K562 (cell line): Measurements from ENCODE around the gene RACK1. TPM values are rescaled to one million over a fixed set of nuclear protein-coding genes. Genes with fewer than 3 reads are reported as not detected.

ENCODE experiments used
- BHLHE40 ChIP-seq: IDR thresholded peaks from 2 replicates; pipeline ENCODE4 v1.6.1; 2011; ENCODE audit warnings: low read length, improper control_type of control experiment
- C11orf30 ChIP-seq: fragments of 450-650 bp; IDR thresholded peaks from 2 replicates; pipeline ENCODE4 v1.6.1; 2016; ENCODE audit warnings: low read depth, mild to moderate bottlenecking
- CREB3 ChIP-seq: fragments of 450-650 bp; conservative IDR thresholded peaks from 2 replicates; pipeline ENCODE4 v1.6.1; 2016; ENCODE audit warnings: missing genetic modification characterization, low read depth, mild to moderate bottlenecking, missing compliant biosample characterization, moderate library complexity
- FOXA1 ChIP-seq: fragments of 450-650 bp; IDR thresholded peaks from 2 replicates; pipeline ENCODE4 v1.6.1; 2016; ENCODE audit warnings: mild to moderate bottlenecking, borderline replicate concordance
- FOXA3 ChIP-seq, 2 experiments: fragments of 450-650 bp in 1 of 2; sonication (generic) in 1 of 2; formaldehyde crosslinking; IDR thresholded peaks in 1 of 2; conservative IDR thresholded peaks in 1 of 2; 2 replicates each; pipeline versions ENCODE4 v1.4.0 to v1.8.0; 2020 to 2022; ENCODE audit warnings: mild to moderate bottlenecking in 2 of 2, missing genetic modification reagents in 1 of 2
- FOXM1 ChIP-seq, 2 experiments: fragments of 450-650 bp in 1 of 2; sonication (generic) in 1 of 2; formaldehyde crosslinking in 1 of 2; IDR thresholded peaks; 2 replicates each; pipeline versions ENCODE4 v1.6.1 to v1.9.0; 2017 to 2022; ENCODE audit warnings: low read depth in 2 of 2, mild to moderate bottlenecking in 2 of 2, missing genetic modification reagents in 1 of 2, moderate library complexity in 1 of 2
- HLTF ChIP-seq: fragments of 450-650 bp; IDR thresholded peaks from 2 replicates; pipeline ENCODE4 v1.6.1; 2016
- HNRNPH1 ChIP-seq: fragments of 200-400 bp; formaldehyde crosslinking; optimal IDR thresholded peaks from 2 replicates; pipeline ENCODE3; 2017; ENCODE audit warnings: low read depth, mild to moderate bottlenecking, low read length, moderate library complexity
- HNRNPLL ChIP-seq: fragments of 200-400 bp; formaldehyde crosslinking; IDR thresholded peaks from 2 replicates; pipeline ENCODE4 v1.6.1; 2017; ENCODE audit warnings: low read length, low read depth, mild to moderate bottlenecking; ENCODE audit not compliant: poor library complexity, severe bottlenecking
- MAFF ChIP-seq: IDR thresholded peaks from 2 replicates; pipeline ENCODE4 v1.6.1; 2012; ENCODE audit warnings: low read length, improper control_type of control experiment
- MAZ ChIP-seq, 2 experiments: fragments of 450-650 bp in 1 of 2; sonication (generic) in 1 of 2; formaldehyde crosslinking; IDR thresholded peaks in 1 of 2; conservative IDR thresholded peaks in 1 of 2; 2 replicates each; pipeline versions ENCODE4 v1.4.0 to v1.5.0; 2020; ENCODE audit warnings: mild to moderate bottlenecking in 1 of 2, missing genetic modification reagents in 1 of 2
- PHF21A ChIP-seq: fragments of 450-650 bp; IDR thresholded peaks from 2 replicates; pipeline ENCODE4 v1.6.1; 2017; ENCODE audit warnings: low read depth, borderline replicate concordance
- POLR3A ChIP-seq: IDR thresholded peaks from 2 replicates; pipeline ENCODE4 v1.6.1; 2011; ENCODE audit warnings: borderline replicate concordance, mild to moderate bottlenecking, moderate library complexity; ENCODE audit not compliant: insufficient read length, insufficient read depth; ENCODE audit errors: extremely low read depth
- PRPF4 ChIP-seq: fragments of 200-400 bp; formaldehyde crosslinking; IDR thresholded peaks from one replicate; pipeline ENCODE4 v1.6.1; 2017; ENCODE audit warnings: low read length, low read depth, mild to moderate bottlenecking; ENCODE audit not compliant: insufficient read depth, poor library complexity, severe bottlenecking
- SMAD3 ChIP-seq: fragments of 450-650 bp; formaldehyde crosslinking; conservative IDR thresholded peaks from 2 replicates; pipeline ENCODE4 v1.4.0; 2020; ENCODE audit warnings: mild to moderate bottlenecking
- SPI1 ChIP-seq: IDR thresholded peaks from 2 replicates; pipeline ENCODE4 v1.6.1; 2011; ENCODE audit warnings: low read depth, low read length, control low read depth, borderline replicate concordance
- TFAM ChIP-seq: fragments of 250-450 bp; sonication (Bioruptor Pico); conservative IDR thresholded peaks from 2 replicates; pipeline ENCODE4 v1.5.0; 2021; ENCODE audit warnings: mild to moderate bottlenecking, moderate library complexity
- TGIF2 ChIP-seq: sonication (generic); formaldehyde crosslinking; IDR thresholded peaks from 2 replicates; pipeline ENCODE4 v1.8.1; 2022; ENCODE audit warnings: mild to moderate bottlenecking, missing genetic modification reagents, moderate library complexity
- YY1 ChIP-seq, 3 experiments: IDR thresholded peaks; 2 replicates each; pipeline ENCODE4 v1.6.1; 2011; ENCODE audit warnings: low read length in 2 of 3, mild to moderate bottlenecking in 2 of 3, moderate library complexity in 2 of 3, borderline replicate concordance in 1 of 3, control low read depth in 1 of 3, low read depth in 1 of 3; ENCODE audit not compliant: insufficient read depth in 3 of 3, insufficient replicate concordance in 2 of 3, control insufficient read depth in 1 of 3, insufficient read length in 1 of 3; ENCODE audit errors: extremely low read depth in 1 of 3
- ZFP1 ChIP-seq: fragments of 450-650 bp; formaldehyde crosslinking; IDR thresholded peaks from 2 replicates; pipeline ENCODE4 v1.4.0; 2020; ENCODE audit warnings: mild to moderate bottlenecking, mixed read lengths
- ZFX ChIP-seq: sonication (generic); formaldehyde crosslinking; IDR thresholded peaks from 2 replicates; pipeline ENCODE4 v1.8.0; 2022; ENCODE audit warnings: mild to moderate bottlenecking, missing genetic modification reagents, moderate library complexity
- ZNF282 ChIP-seq: sonication (generic); formaldehyde crosslinking; IDR thresholded peaks from 2 replicates; pipeline ENCODE4 v1.8.1; 2023; ENCODE audit warnings: missing genetic modification reagents
- ZNF511 ChIP-seq: sonication (generic); formaldehyde crosslinking; IDR thresholded peaks from 2 replicates; pipeline ENCODE4 v1.8.0; 2022; ENCODE audit warnings: mild to moderate bottlenecking, missing genetic modification reagents
- ZNF766 ChIP-seq: fragments of 200-800 bp; sonication (Bioruptor generic); conservative IDR thresholded peaks from 2 replicates; pipeline ENCODE4 v1.6.1; 2016; ENCODE audit warnings: missing genetic modification characterization, missing compliant biosample characterization
- polyA plus RNA-seq, 8 experiments: library from polyadenylated mRNA; depleted of rRNA in 4 of 8; stranded (reverse) in 5 of 8; unstranded in 3 of 8; fragments of >200 nt; fragmentation: Nextera tagmentation in 2 of 8; fragmentation: Illumina TruSeq in 1 of 8; extraction: Ambion mirVana in 2 of 8; extraction: Trizol in 1 of 8; gene quantifications; 2 replicates each; pipeline versions ENCODE4 v1.2.1 to v1.2.3, GENCODE V29; 2011 to 2014; ENCODE audit warnings: inconsistent platforms in 1 of 8, missing spikeins in 1 of 8
- total RNA-seq, 7 experiments: library from RNA; depleted of rRNA in 6 of 7; stranded (reverse); fragments of >200 nt in 6 of 7; fragmentation: Illumina TruSeq in 2 of 7; extraction: Trizol in 2 of 7; gene quantifications; 2 replicates each; pipeline versions ENCODE4 v1.2.1 to v1.2.3, GENCODE V29; 2011 to 2021; ENCODE audit warnings: low replicate concordance in 1 of 7
- TF ChIP-seq, protein P1 (sequence below): fragments of 450-650 bp; formaldehyde crosslinking; IDR thresholded peaks from 2 replicates; pipeline ENCODE4 v1.4.0; 2022; ENCODE audit warnings: mild to moderate bottlenecking, moderate library complexity

RACK1 gene
- total and polyA plus RNA-seq, 9 of the 15 experiments (the other 6 are each of a cell fraction or from before 2014, with no cell fraction given): 2,303 to 5,311 (median 3,833) TPM

DNA sequence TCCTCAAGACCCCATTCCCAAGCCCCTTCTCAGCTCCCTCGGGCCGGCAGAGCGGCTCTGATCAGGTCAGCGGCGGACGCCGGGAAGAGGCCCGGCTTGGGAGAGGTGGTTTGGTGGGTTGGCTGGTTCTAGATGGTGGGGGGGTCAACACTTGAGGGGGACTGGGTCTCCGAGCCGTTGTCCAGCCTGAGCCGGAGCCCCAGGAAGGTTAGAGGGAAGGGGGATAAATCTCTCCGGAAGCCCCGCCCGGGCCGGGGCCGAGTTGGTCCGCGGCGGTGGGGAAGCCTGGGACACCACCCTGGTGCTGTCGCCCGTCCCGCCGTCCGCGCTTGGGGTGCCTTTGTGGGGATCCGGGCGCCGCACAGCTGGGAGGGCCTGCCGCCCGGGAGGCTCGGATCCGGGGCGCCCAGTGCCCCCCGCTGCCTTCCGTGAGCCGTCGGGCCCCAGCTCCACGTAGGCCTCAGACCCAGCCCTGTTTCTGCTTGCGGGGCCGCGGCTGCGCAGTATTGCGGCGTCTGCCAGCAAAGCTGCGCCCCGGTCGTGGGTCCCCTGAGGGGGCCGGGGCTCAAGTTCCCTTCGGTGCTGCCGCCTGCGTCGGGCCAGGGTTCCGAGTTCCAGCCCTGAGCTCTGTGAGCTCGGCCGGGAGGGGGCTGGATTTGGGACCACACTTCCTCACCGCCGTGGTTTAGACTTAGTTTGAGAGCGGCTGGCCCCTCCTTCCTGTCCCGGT lies 17.8 kb upstream of the RACK1 start (continued):
- no peak for TF ChIP-seq POLR3A
- TF ChIP-seq BHLHE40: no peak
- no peak for TF ChIP-seq CREB3 (tag)
- TF ChIP-seq FOXA3 (CRISPR knock-in tag; conservative IDR thresholded peaks at IDR 0.05 in 1 of 2, IDR thresholded peaks at IDR 0.05 in 1 of 2): peak in 1 of 2 experiments; percentile 13; a peak in 1 of 4 replicates
- no peak for TF ChIP-seq ZNF766
- TF ChIP-seq, protein P1, sequence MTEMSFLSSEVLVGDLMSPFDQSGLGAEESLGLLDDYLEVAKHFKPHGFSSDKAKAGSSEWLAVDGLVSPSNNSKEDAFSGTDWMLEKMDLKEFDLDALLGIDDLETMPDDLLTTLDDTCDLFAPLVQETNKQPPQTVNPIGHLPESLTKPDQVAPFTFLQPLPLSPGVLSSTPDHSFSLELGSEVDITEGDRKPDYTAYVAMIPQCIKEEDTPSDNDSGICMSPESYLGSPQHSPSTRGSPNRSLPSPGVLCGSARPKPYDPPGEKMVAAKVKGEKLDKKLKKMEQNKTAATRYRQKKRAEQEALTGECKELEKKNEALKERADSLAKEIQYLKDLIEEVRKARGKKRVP (CRISPR knock-in tag): 0 out of 2 replicates have a peak, but pooled peaks have one; percentile 3
- TF ChIP-seq HNRNPLL: peak; percentile 68
- TF ChIP-seq TGIF2 (CRISPR knock-in tag): 0 out of 2 replicates have a peak, but pooled peaks have one; percentile 66
- no peak for TF ChIP-seq ZFP1
- no peak for TF ChIP-seq HLTF
- peak; percentile 75; the same call in 1 of the 2 replicates for TF ChIP-seq SPI1
- TF ChIP-seq TFAM: no peak
- no peak for TF ChIP-seq C11orf30
- no peak for TF ChIP-seq PHF21A
- TF ChIP-seq ZNF282: no peak
- TF ChIP-seq HNRNPH1: no peak
- peak; percentile 33 for TF ChIP-seq PRPF4
- TF ChIP-seq MAZ (CRISPR knock-in tag; conservative IDR thresholded peaks at IDR 0.05 in 1 of 2, IDR thresholded peaks at IDR 0.05 in 1 of 2): peak; percentile 80 to 90; a peak in 3 of 4 replicates
- no peak for TF ChIP-seq MAFF
- TF ChIP-seq ZFX (CRISPR knock-in tag): peak; percentile 100
- no peak for TF ChIP-seq SMAD3 (CRISPR knock-in tag)
- peak in 2 of 3 experiments; percentile 12 to 39 for TF ChIP-seq YY1 (IDR thresholded peaks at IDR 0.05; ENCODE audit: borderline replicate concordance in 1 of 3, control insufficient read depth in 1 of 3, extremely low read depth in 1 of 3, insufficient read depth in 3 of 3, insufficient read length in 1 of 3, insufficient replicate concordance in 2 of 3, low read depth in 1 of 3, low read length in 2 of 3)
- TF ChIP-seq FOXA1: no peak
- TF ChIP-seq ZNF511 (CRISPR knock-in tag): 0 out of 2 replicates have a peak, but pooled peaks have one; percentile 43
- no peak for TF ChIP-seq FOXM1 (IDR thresholded peaks at IDR 0.05; ENCODE audit: low read depth)
- no peak for TF ChIP-seq FOXM1 (CRISPR knock-in tag; IDR thresholded peaks at IDR 0.05; ENCODE audit: low read depth)
